K562 (cell line): ENCODE measurements around the gene TMEM270. TPM values are rescaled to one million over a fixed set of nuclear protein-coding genes. Genes with fewer than 3 reads are reported as not detected.

Experiments
- polyA plus RNA-seq, 8 experiments: library from polyadenylated mRNA; depleted of rRNA in 4 of 8; stranded (reverse) in 5 of 8; unstranded in 3 of 8; fragments of >200 nt; fragmentation: Nextera tagmentation in 2 of 8; fragmentation: Illumina TruSeq in 1 of 8; extraction: Ambion mirVana in 2 of 8; extraction: Trizol in 1 of 8; gene quantifications; 2 replicates each; pipeline versions ENCODE4 v1.2.1 to v1.2.3, GENCODE V29; 2011 to 2014; ENCODE audit warnings: inconsistent platforms in 1 of 8, missing spikeins in 1 of 8
- total RNA-seq, 7 experiments: library from RNA; depleted of rRNA in 6 of 7; stranded (reverse); fragments of >200 nt in 6 of 7; fragmentation: Illumina TruSeq in 2 of 7; extraction: Trizol in 2 of 7; gene quantifications; 2 replicates each; pipeline versions ENCODE4 v1.2.1 to v1.2.3, GENCODE V29; 2011 to 2021; ENCODE audit warnings: low replicate concordance in 1 of 7
- TF ChIP-seq, protein P1 (sequence below): sonication (generic); formaldehyde crosslinking; IDR thresholded peaks from 2 replicates; pipeline ENCODE4 v1.8.1; 2023; ENCODE audit warnings: missing genetic modification reagents, mild to moderate bottlenecking, borderline replicate concordance
- TF ChIP-seq, protein P2 (sequence below): fragments of 450-650 bp; IDR thresholded peaks from 2 replicates; pipeline ENCODE4 v1.6.1; 2016; ENCODE audit warnings: mild to moderate bottlenecking

Gene TMEM270
- total and polyA plus RNA-seq, 9 of the 15 experiments (the other 6 are each of a cell fraction or from before 2014, with no cell fraction given): not detected

- TF ChIP-seq, protein P1, sequence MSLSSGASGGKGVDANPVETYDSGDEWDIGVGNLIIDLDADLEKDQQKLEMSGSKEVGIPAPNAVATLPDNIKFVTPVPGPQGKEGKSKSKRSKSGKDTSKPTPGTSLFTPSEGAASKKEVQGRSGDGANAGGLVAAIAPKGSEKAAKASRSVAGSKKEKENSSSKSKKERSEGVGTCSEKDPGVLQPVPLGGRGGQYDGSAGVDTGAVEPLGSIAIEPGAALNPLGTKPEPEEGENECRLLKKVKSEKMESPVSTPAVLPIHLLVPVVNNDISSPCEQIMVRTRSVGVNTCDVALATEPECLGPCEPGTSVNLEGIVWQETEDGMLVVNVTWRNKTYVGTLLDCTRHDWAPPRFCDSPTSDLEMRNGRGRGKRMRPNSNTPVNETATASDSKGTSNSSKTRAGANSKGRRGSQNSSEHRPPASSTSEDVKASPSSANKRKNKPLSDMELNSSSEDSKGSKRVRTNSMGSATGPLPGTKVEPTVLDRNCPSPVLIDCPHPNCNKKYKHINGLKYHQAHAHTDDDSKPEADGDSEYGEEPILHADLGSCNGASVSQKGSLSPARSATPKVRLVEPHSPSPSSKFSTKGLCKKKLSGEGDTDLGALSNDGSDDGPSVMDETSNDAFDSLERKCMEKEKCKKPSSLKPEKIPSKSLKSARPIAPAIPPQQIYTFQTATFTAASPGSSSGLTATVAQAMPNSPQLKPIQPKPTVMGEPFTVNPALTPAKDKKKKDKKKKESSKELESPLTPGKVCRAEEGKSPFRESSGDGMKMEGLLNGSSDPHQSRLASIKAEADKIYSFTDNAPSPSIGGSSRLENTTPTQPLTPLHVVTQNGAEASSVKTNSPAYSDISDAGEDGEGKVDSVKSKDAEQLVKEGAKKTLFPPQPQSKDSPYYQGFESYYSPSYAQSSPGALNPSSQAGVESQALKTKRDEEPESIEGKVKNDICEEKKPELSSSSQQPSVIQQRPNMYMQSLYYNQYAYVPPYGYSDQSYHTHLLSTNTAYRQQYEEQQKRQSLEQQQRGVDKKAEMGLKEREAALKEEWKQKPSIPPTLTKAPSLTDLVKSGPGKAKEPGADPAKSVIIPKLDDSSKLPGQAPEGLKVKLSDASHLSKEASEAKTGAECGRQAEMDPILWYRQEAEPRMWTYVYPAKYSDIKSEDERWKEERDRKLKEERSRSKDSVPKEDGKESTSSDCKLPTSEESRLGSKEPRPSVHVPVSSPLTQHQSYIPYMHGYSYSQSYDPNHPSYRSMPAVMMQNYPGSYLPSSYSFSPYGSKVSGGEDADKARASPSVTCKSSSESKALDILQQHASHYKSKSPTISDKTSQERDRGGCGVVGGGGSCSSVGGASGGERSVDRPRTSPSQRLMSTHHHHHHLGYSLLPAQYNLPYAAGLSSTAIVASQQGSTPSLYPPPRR: no peak
- TF ChIP-seq, protein P2, sequence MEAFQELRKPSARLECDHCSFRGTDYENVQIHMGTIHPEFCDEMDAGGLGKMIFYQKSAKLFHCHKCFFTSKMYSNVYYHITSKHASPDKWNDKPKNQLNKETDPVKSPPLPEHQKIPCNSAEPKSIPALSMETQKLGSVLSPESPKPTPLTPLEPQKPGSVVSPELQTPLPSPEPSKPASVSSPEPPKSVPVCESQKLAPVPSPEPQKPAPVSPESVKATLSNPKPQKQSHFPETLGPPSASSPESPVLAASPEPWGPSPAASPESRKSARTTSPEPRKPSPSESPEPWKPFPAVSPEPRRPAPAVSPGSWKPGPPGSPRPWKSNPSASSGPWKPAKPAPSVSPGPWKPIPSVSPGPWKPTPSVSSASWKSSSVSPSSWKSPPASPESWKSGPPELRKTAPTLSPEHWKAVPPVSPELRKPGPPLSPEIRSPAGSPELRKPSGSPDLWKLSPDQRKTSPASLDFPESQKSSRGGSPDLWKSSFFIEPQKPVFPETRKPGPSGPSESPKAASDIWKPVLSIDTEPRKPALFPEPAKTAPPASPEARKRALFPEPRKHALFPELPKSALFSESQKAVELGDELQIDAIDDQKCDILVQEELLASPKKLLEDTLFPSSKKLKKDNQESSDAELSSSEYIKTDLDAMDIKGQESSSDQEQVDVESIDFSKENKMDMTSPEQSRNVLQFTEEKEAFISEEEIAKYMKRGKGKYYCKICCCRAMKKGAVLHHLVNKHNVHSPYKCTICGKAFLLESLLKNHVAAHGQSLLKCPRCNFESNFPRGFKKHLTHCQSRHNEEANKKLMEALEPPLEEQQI: no peak
- TF ChIP-seq, all 486 proteins: peak for 0
Measured at GRCh38 chr7:73896454-73896853, 35.5 kb downstream of the TMEM270 start (continued).
